Spleen (tissue), 7 donors: ENCODE results near the gene VASN.

Source experiments
- POLR2A ChIP-seq, 3 donors: fragments of 450-650 bp; IDR thresholded peaks; one replicate each; pipeline ENCODE4 v1.5.1; 2017; ENCODE audit warnings: antibody characterized with exemption in 3 of 3, mild to moderate bottlenecking in 1 of 3
- POLR2AphosphoS5 ChIP-seq, 3 donors: sonication (generic); formaldehyde crosslinking; IDR thresholded peaks; one replicate each; pipeline ENCODE4 v1.5.1; 2017; ENCODE audit warnings: antibody characterized with exemption in 3 of 3
- TF ChIP-seq, protein P1 (sequence below), 11 experiments: fragments of 200-600 bp in 7 of 11; fragments of 450-650 bp in 4 of 11; sonication (generic) in 4 of 11; IDR thresholded peaks in 8 of 11; conservative IDR thresholded peaks in 3 of 11; 1 replicate in 7 of 11; 2 replicates in 4 of 11; pipeline versions ENCODE4 v1.4.0 to v1.8.0; 2016 to 2021; ENCODE audit warnings: antibody characterized with exemption in 11 of 11, inconsistent platforms in 4 of 11, mild to moderate bottlenecking in 1 of 11
- donor health status: DM: no; HTN: no; CAD: no; lungs with moderate emphysema.
- donor health status: DM: no; HTN: no; CAD: no.
- donor health status: DM: no; HTN: no; CAD: no.

DNA sequence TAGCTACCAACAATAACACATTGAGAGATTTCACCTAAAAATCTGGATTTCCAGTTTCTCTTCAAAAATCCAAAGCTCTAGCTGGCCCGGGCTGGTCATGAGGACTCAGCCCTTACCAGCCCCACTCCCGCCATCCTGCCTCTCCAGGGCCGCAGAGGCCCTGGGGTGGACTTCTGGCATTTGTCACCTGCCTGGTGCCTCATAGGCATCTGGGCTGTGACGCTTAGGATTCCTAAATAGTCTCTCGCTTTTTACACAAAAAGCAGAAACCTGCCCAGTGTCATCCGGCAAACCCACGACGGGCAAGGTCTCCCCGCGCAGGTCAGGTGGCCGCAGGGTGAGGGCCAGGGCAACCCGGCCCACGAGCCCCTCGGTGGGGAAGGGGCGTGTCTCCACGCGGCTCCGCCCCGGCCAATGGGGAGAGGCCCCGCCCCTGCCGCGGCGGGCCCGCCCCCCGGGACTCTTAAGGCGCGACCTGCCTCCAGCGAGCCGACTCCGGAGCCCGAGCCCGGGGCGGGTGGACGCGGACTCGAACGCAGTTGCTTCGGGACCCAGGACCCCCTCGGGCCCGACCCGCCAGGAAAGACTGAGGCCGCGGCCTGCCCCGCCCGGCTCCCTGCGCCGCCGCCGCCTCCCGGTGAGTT is at the start of gene VASN:
- TF ChIP-seq, protein P1, sequence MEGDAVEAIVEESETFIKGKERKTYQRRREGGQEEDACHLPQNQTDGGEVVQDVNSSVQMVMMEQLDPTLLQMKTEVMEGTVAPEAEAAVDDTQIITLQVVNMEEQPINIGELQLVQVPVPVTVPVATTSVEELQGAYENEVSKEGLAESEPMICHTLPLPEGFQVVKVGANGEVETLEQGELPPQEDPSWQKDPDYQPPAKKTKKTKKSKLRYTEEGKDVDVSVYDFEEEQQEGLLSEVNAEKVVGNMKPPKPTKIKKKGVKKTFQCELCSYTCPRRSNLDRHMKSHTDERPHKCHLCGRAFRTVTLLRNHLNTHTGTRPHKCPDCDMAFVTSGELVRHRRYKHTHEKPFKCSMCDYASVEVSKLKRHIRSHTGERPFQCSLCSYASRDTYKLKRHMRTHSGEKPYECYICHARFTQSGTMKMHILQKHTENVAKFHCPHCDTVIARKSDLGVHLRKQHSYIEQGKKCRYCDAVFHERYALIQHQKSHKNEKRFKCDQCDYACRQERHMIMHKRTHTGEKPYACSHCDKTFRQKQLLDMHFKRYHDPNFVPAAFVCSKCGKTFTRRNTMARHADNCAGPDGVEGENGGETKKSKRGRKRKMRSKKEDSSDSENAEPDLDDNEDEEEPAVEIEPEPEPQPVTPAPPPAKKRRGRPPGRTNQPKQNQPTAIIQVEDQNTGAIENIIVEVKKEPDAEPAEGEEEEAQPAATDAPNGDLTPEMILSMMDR (IDR thresholded peaks at IDR 0.05 in 8 of 11, conservative IDR thresholded peaks at IDR 0.05 in 3 of 11) = no peak
- TF ChIP-seq POLR2AphosphoS5 (IDR thresholded peaks at IDR 0.05) (peak; percentile 91 to 96 (median 96)), POLR2A (IDR thresholded peaks at IDR 0.05) (peak in 2 of 3 donors; percentile 32 to 85)
